ENCODE data around the gene LGALS9.
A peak's percentile ranks its signal among the peaks of the same experiment; 100 is the strongest.
"Not testable (repeated sequence)": the region's sequence is repeated elsewhere in the genome, so short reads cannot be mapped to it uniquely, and the experiment has no call there.

Gene LGALS9

GRCh38 chr17:27631897-27632725, 1.1 kb downstream of the LGALS9 start:
- DNase-seq: no peak

GRCh38 chr17:27632766-27633165, 1.8 kb downstream of the LGALS9 start:
- not testable (repeated sequence) for DNase-seq

GRCh38 chr17:27633312-27634025, 2.5 kb downstream of the LGALS9 start:
- DNase-seq: no peak

GRCh38 chr17:27634026-27634335, 3.0 kb downstream of the LGALS9 start:
- no peak for DNase-seq

- no peak for DNase-seq
Measured at GRCh38 chr17:27634776-27635175, 3.8 kb downstream of the LGALS9 start.

- DNase-seq: no peak
Measured at GRCh38 chr17:27635275-27635823, 4.4 kb downstream of the LGALS9 start.

GRCh38 chr17:27636005-27636520, 5.1 kb downstream of the LGALS9 start:
- DNase-seq: not testable (repeated sequence)

- DNase-seq: not testable (repeated sequence)
Measured at GRCh38 chr17:27637818-27638217, 6.8 kb downstream of the LGALS9 start.

- DNase-seq: not testable (repeated sequence)
Measured at GRCh38 chr17:27638415-27638914, 7.5 kb downstream of the LGALS9 start.

GRCh38 chr17:27640790-27641189, 9.8 kb downstream of the LGALS9 start:
- DNase-seq: no peak

GRCh38 chr17:27644586-27644985, 13.6 kb downstream of the LGALS9 start:
- no peak for DNase-seq

GRCh38 chr17:27645621-27646020, 14.6 kb downstream of the LGALS9 start:
- not testable (repeated sequence) for DNase-seq

GRCh38 chr17:27646232-27646631, 15.2 kb downstream of the LGALS9 start:
- DNase-seq: no peak

GRCh38 chr17:27647765-27648164, 16.8 kb downstream of the LGALS9 start:
- DNase-seq: no peak

GRCh38 chr17:27649111-27649571, 18.2 kb downstream of the LGALS9 start:
- DNase-seq: not testable (repeated sequence)

GRCh38 chr17:27649929-27650328, 18.9 kb downstream of the LGALS9 start:
- no peak for DNase-seq

GRCh38 chr17:27650836-27651235, 19.8 kb downstream of the LGALS9 start:
- DNase-seq: no peak

GRCh38 chr17:27651411-27652345, 20.7 kb downstream of the LGALS9 start:
- DNase-seq: no peak

- not testable (repeated sequence) for DNase-seq
Measured at GRCh38 chr17:27653449-27653971, 22.5 kb downstream of the LGALS9 start.

GRCh38 chr17:27654136-27654535, 23.1 kb downstream of the LGALS9 start:
- no peak for DNase-seq

GRCh38 chr17:27654654-27655524, 23.9 kb downstream of the LGALS9 start:
- peak; percentile 29 for DNase-seq

All from NCI-H226 (cell line).